Limb (tissue), 2 donors: Measurements from ENCODE around the gene UBE3D.

ENCODE experiments used
- DNase-seq, 2 donors: peaks; one replicate each; pipeline ENCODE4 v3.0.0-alpha.2; 2016; ENCODE audit errors: extremely low spot score in 2 of 2

The UBE3D gene

GRCh38 chr6:83065511-83066192 is at the start of gene UBE3D:
Gene UBE3D, minus strand, starts transcription at chr6:83065841. Its CDS starts 123 bp downstream, at chr6:83065718.
- DNase-seq, result peak; percentile 91 to 93

GRCh38 chr6:83114164-83114563 is 48.5 kb upstream of the UBE3D start:
- DNase-seq, result no peak

GRCh38 chr6:83113258-83113657 is 47.6 kb upstream of the UBE3D start:
- DNase-seq, result no peak

GRCh38 chr6:83108378-83108777 is 42.7 kb upstream of the UBE3D start:
- no peak for DNase-seq

- no peak for DNase-seq
These were observed 32.9 kb upstream of the UBE3D start for GRCh38 chr6:83098589-83098988.

- DNase-seq, result no peak
These were observed 32.0 kb upstream of the UBE3D start for GRCh38 chr6:83097675-83098074.

- DNase-seq, result peak in 1 of 2 donors; percentile 4
These were observed 31.6 kb upstream of the UBE3D start for GRCh38 chr6:83097204-83097603.

GRCh38 chr6:83096791-83097190 is 31.1 kb upstream of the UBE3D start:
- no peak for DNase-seq

- DNase-seq, result no peak
These were observed 27.2 kb upstream of the UBE3D start for GRCh38 chr6:83092756-83093399.

- no peak for DNase-seq
These were observed 21.1 kb upstream of the UBE3D start for GRCh38 chr6:83086751-83087150.

GRCh38 chr6:83083476-83083875 is 17.8 kb upstream of the UBE3D start:
- DNase-seq, result no peak

- DNase-seq, result no peak
These were observed 8.0 kb upstream of the UBE3D start for GRCh38 chr6:83073615-83074014.

GRCh38 chr6:83072726-83073125 is 7.1 kb upstream of the UBE3D start:
- no peak for DNase-seq

- DNase-seq, result no peak
These were observed 6.1 kb upstream of the UBE3D start for GRCh38 chr6:83071707-83072106.

GRCh38 chr6:83071023-83071422 is 5.4 kb upstream of the UBE3D start:
- DNase-seq, result no peak

GRCh38 chr6:83069633-83070032 is 4.0 kb upstream of the UBE3D start:
- DNase-seq, result no peak

- no peak for DNase-seq
These were observed 3.0 kb upstream of the UBE3D start for GRCh38 chr6:83068616-83069015.

GRCh38 chr6:83067448-83068439 is 2.1 kb upstream of the UBE3D start, which contains the start of gene DOP1A:
Gene DOP1A, plus strand, starts transcription at chr6:83067671. Its CDS starts 29,307 bp downstream, at chr6:83096978.
- peak; percentile 96 to 98 for DNase-seq

- DNase-seq, result no peak
These were observed 3.4 kb downstream of the UBE3D start for GRCh38 chr6:83062225-83062624.

- no peak for DNase-seq
These were observed 4.5 kb downstream of the UBE3D start for GRCh38 chr6:83061190-83061589.

GRCh38 chr6:83057705-83058321 is 7.8 kb downstream of the UBE3D start:
- DNase-seq, result peak; percentile 47 to 59
